ENCODE measurements around the gene IDH2.
"Not testable (repeated sequence)": the region's sequence is repeated elsewhere in the genome, so short reads cannot be mapped to it uniquely, and the experiment has no call there.

The IDH2 gene

GRCh38 chr15:90113166-90113565, 10.9 kb upstream of the IDH2 start:
- DNase-seq, result no peak

- not testable (repeated sequence) for DNase-seq
Measured at GRCh38 chr15:90109163-90109751, 7.0 kb upstream of the IDH2 start.

GRCh38 chr15:90108038-90108437, 5.8 kb upstream of the IDH2 start:
- DNase-seq, result not testable (repeated sequence)

GRCh38 chr15:90106522-90107117, 4.4 kb upstream of the IDH2 start:
- no peak for DNase-seq

GRCh38 chr15:90105521-90105920, 3.3 kb upstream of the IDH2 start:
- no peak for DNase-seq

- no peak for DNase-seq
Measured at GRCh38 chr15:90104551-90104950, 2.3 kb upstream of the IDH2 start.

GRCh38 chr15:90103701-90104329, 1.5 kb upstream of the IDH2 start:
- DNase-seq, result no peak

GRCh38 chr15:90101130-90101968, 919 bp downstream of the IDH2 start:
- peak; percentile 43 for DNase-seq

- DNase-seq, result peak; percentile 49
Measured at GRCh38 chr15:90099868-90100831, 2.1 kb downstream of the IDH2 start.

GRCh38 chr15:90099072-90099867, 3.0 kb downstream of the IDH2 start:
- DNase-seq, result peak; percentile 66

GRCh38 chr15:90097475-90097874, 4.8 kb downstream of the IDH2 start:
- DNase-seq, result peak; percentile 79

- peak; percentile 50 for DNase-seq
Measured at GRCh38 chr15:90095521-90095959, 6.7 kb downstream of the IDH2 start.

- no peak for DNase-seq
Measured at GRCh38 chr15:90091156-90091931, 10.9 kb downstream of the IDH2 start.

- no peak for DNase-seq
Measured at GRCh38 chr15:90090226-90090848, 11.9 kb downstream of the IDH2 start.

- DNase-seq, result peak; percentile 15
Measured at GRCh38 chr15:90087454-90088154, 14.7 kb downstream of the IDH2 start.

- DNase-seq, result peak; percentile 63
Measured at GRCh38 chr15:90086868-90087268, 15.4 kb downstream of the IDH2 start.

GRCh38 chr15:90085565-90085964, 16.7 kb downstream of the IDH2 start:
- DNase-seq, result no peak

- no peak for DNase-seq
Measured at GRCh38 chr15:90084876-90085423, 17.3 kb downstream of the IDH2 start.

GRCh38 chr15:90083954-90084607, 18.2 kb downstream of the IDH2 start:
- DNase-seq, result no peak
